B cell (primary cell): ENCODE data around the gene UBAC2.

Experiments
- EZH2 ChIP-seq: IDR thresholded peaks from 2 replicates; pipeline ENCODE4 v1.6.1; 2012; ENCODE audit warnings: borderline replicate concordance, low read depth, mild to moderate bottlenecking, moderate library complexity, low read length; ENCODE audit not compliant: insufficient read depth, poor library complexity, severe bottlenecking
- TF ChIP-seq, protein P1 (sequence below): fragments of 200-600 bp; IDR thresholded peaks from one replicate; pipeline ENCODE4 v1.8.0; 2022; ENCODE audit warnings: antibody characterized with exemption, mild to moderate bottlenecking

DNA sequence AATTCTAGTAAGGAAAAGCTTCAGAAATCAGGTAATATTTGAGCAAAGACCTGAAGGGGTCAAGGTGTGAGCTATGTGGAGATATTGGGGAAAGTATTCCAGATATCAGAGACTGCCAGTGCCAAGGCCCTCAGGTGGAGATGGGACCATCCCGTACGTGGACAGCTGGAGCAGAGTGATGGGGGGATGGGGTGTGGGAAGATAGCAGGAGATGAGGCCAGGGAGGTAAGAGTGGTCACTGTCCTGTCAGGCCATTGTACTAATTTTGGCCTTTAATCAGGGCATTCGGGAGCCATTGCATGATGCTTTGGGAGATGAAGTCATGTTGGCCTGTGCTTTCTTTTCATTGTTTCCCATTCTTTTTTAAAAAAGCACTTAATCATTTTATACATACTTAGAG lies 70.6 kb downstream of the UBAC2 start:
- TF ChIP-seq, protein P1, sequence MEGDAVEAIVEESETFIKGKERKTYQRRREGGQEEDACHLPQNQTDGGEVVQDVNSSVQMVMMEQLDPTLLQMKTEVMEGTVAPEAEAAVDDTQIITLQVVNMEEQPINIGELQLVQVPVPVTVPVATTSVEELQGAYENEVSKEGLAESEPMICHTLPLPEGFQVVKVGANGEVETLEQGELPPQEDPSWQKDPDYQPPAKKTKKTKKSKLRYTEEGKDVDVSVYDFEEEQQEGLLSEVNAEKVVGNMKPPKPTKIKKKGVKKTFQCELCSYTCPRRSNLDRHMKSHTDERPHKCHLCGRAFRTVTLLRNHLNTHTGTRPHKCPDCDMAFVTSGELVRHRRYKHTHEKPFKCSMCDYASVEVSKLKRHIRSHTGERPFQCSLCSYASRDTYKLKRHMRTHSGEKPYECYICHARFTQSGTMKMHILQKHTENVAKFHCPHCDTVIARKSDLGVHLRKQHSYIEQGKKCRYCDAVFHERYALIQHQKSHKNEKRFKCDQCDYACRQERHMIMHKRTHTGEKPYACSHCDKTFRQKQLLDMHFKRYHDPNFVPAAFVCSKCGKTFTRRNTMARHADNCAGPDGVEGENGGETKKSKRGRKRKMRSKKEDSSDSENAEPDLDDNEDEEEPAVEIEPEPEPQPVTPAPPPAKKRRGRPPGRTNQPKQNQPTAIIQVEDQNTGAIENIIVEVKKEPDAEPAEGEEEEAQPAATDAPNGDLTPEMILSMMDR, result no peak
- no peak for TF ChIP-seq EZH2
